ENCODE measurements around the gene ZNF79.

ZNF79 gene

GRCh38 chr9:127423934-127424675 is at the start of gene ZNF79:
TSS of gene ZNF79 (plus strand) at chr9:127424382. CDS start at chr9:127424788, 406 bp downstream.
- peak; percentile 98 for DNase-seq (ENCODE audit: low spot score)

- DNase-seq (ENCODE audit: low spot score): peak; percentile 58
Measured at GRCh38 chr9:127380479-127380878, 43.7 kb upstream of the ZNF79 start.

- DNase-seq (ENCODE audit: low spot score): no peak
Measured at GRCh38 chr9:127382541-127382940, 41.6 kb upstream of the ZNF79 start.

- no peak for DNase-seq (ENCODE audit: low spot score)
Measured at GRCh38 chr9:127384016-127384730, 40.0 kb upstream of the ZNF79 start.

GRCh38 chr9:127384901-127385300 is 39.3 kb upstream of the ZNF79 start:
- DNase-seq (ENCODE audit: low spot score): no peak

GRCh38 chr9:127386249-127386648 is 37.9 kb upstream of the ZNF79 start:
- DNase-seq (ENCODE audit: low spot score): no peak

- no peak for DNase-seq (ENCODE audit: low spot score)
Measured at GRCh38 chr9:127386981-127387380, 37.2 kb upstream of the ZNF79 start.

GRCh38 chr9:127388037-127388855 is 35.9 kb upstream of the ZNF79 start:
- DNase-seq (ENCODE audit: low spot score): peak; percentile 96

- DNase-seq (ENCODE audit: low spot score): no peak
Measured at GRCh38 chr9:127388856-127389238, 35.3 kb upstream of the ZNF79 start.

GRCh38 chr9:127389381-127390247 is 34.6 kb upstream of the ZNF79 start:
- no peak for DNase-seq (ENCODE audit: low spot score)

- no peak for DNase-seq (ENCODE audit: low spot score)
Measured at GRCh38 chr9:127390248-127390545, 34.0 kb upstream of the ZNF79 start.

GRCh38 chr9:127390563-127390962 is 33.6 kb upstream of the ZNF79 start:
- no peak for DNase-seq (ENCODE audit: low spot score)

GRCh38 chr9:127392166-127392565 is 32.0 kb upstream of the ZNF79 start:
- no peak for DNase-seq (ENCODE audit: low spot score)

- DNase-seq (ENCODE audit: low spot score): no peak
Measured at GRCh38 chr9:127392976-127393375, 31.2 kb upstream of the ZNF79 start.

- no peak for DNase-seq (ENCODE audit: low spot score)
Measured at GRCh38 chr9:127393645-127394044, 30.5 kb upstream of the ZNF79 start.

GRCh38 chr9:127395497-127396252 is 28.5 kb upstream of the ZNF79 start:
- DNase-seq (ENCODE audit: low spot score): no peak

GRCh38 chr9:127396253-127396807 is 27.9 kb upstream of the ZNF79 start:
- DNase-seq (ENCODE audit: low spot score): no peak

- DNase-seq (ENCODE audit: low spot score): peak; percentile 100
Measured at GRCh38 chr9:127396808-127397645, 27.2 kb upstream of the ZNF79 start, which contains the start of gene SLC2A8. TSS of gene SLC2A8 (plus strand) at chr9:127397169. CDS start at chr9:127397231, 62 bp downstream.

- peak; percentile 60 for DNase-seq (ENCODE audit: low spot score)
Measured at GRCh38 chr9:127397646-127398274, 26.4 kb upstream of the ZNF79 start.

Data from RKO (cell line).